Tibial nerve (tissue), 4 donors: ENCODE results near the gene KLF13.

Source experiments
- EP300 ChIP-seq, 2 donors: sonication (generic); formaldehyde crosslinking; IDR thresholded peaks; one replicate each; pipeline ENCODE4 v1.6.1; 2017; ENCODE audit warnings: antibody characterized with exemption in 2 of 2, mild to moderate bottlenecking in 1 of 2
- POLR2A ChIP-seq, 2 donors: fragments of 450-650 bp; IDR thresholded peaks; one replicate each; pipeline ENCODE4 v1.6.1; 2017; ENCODE audit warnings: antibody characterized with exemption in 2 of 2, mild to moderate bottlenecking in 2 of 2, moderate library complexity in 2 of 2
- TF ChIP-seq, protein P1 (sequence below), 5 experiments: fragments of 200-600 bp in 3 of 5; fragments of 450-650 bp in 2 of 5; sonication (generic) in 3 of 5; IDR thresholded peaks; one replicate each; pipeline ENCODE4 v1.5.1; 2016 to 2019; ENCODE audit warnings: antibody characterized with exemption in 5 of 5, mild to moderate bottlenecking in 3 of 5, moderate library complexity in 2 of 5

- TF ChIP-seq, protein P1, sequence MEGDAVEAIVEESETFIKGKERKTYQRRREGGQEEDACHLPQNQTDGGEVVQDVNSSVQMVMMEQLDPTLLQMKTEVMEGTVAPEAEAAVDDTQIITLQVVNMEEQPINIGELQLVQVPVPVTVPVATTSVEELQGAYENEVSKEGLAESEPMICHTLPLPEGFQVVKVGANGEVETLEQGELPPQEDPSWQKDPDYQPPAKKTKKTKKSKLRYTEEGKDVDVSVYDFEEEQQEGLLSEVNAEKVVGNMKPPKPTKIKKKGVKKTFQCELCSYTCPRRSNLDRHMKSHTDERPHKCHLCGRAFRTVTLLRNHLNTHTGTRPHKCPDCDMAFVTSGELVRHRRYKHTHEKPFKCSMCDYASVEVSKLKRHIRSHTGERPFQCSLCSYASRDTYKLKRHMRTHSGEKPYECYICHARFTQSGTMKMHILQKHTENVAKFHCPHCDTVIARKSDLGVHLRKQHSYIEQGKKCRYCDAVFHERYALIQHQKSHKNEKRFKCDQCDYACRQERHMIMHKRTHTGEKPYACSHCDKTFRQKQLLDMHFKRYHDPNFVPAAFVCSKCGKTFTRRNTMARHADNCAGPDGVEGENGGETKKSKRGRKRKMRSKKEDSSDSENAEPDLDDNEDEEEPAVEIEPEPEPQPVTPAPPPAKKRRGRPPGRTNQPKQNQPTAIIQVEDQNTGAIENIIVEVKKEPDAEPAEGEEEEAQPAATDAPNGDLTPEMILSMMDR (IDR thresholded peaks at IDR 0.05): no peak
- TF ChIP-seq POLR2A (IDR thresholded peaks at IDR 0.05): no peak
- no peak for TF ChIP-seq EP300 (IDR thresholded peaks at IDR 0.05)
These were observed 2.4 kb upstream of the KLF13 start for GRCh38 chr15:31324186-31324585.
